BJ (cell line): ENCODE results near the gene DENND1A. TPM values are rescaled to one million over a fixed set of nuclear protein-coding genes. Genes with fewer than 3 reads are reported as not detected.

ENCODE experiments used
- CTCF ChIA-PET: fragments of 350-600 bp; formaldehyde crosslinking; extraction: SDS; loops from one replicate; lab custom pipeline; 2021; ENCODE audit warnings: antibody characterized with exemption, inconsistent platforms; lab: Yijun Ruan, JAX
- POLR2A ChIA-PET: fragments of 300-600 bp; sonication (Branson Sonifier 250); formaldehyde crosslinking; extraction: SDS; loops from one replicate; lab custom pipeline; 2021; ENCODE audit warnings: antibody characterized with exemption; lab: Charles Lee
- DNase-seq: peaks from one replicate; pipeline ENCODE4 v3.0.0-alpha.2; 2011; ENCODE audit warnings: low read depth
- H3K27me3 ChIP-seq: 2 replicates; pipeline ENCODE4 v1.6.0; 2011; ENCODE audit warnings: low read length; ENCODE audit not compliant: control insufficient read depth, insufficient read depth
- H3K36me3 ChIP-seq: 2 replicates; pipeline ENCODE4 v1.5.1; 2011; ENCODE audit warnings: low read length; ENCODE audit not compliant: control insufficient read depth, insufficient read depth
- H3K4me3 ChIP-seq: 2 replicates; pipeline ENCODE4 v1.5.1; 2011; ENCODE audit warnings: low read depth, mild to moderate bottlenecking, control low read depth, low read length
- polyA plus RNA-seq: library from polyadenylated mRNA; depleted of rRNA; stranded (reverse); fragments of >200 nt; gene quantifications from 2 replicates; pipeline ENCODE4 v1.2.3, GENCODE V29; 2011
- TF ChIP-seq, protein P1 (sequence below): IDR thresholded peaks from 2 replicates; pipeline ENCODE4 v1.5.1; 2011; ENCODE audit warnings: low read depth, mild to moderate bottlenecking, control low read depth, inconsistent platforms, low read length, moderate library complexity; ENCODE audit not compliant: insufficient read depth

Gene DENND1A
- polyA plus RNA-seq, 1 experiment = 24.0 TPM

DNA sequence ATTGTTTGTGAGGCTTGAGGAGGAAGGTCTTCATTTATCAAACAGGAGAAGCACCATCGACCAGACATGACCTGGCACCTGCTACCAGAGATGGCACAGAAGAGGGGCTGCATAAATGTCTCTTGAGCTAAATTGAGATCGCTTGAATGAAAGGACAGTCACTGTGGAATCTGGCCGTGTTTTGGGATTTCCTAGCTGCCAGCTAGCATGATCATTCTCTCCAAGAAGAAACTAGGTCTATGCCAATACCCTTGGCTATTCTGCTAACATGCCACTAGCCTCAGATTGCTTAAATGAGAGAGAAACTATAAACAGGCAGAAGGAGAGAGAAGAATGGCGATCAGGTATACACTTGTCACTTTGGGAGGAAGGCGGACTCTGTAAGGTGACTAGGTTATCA is 324.6 kb downstream of the DENND1A start:
- ChIA-PET CTCF (interaction anchor here (1.1 kb wide), 1 partner anchor 14 kb away, joined by 4 read pairs; no protein-coding TSS in a partner anchor), POLR2A (no interaction called here)
- TF ChIP-seq, protein P1, sequence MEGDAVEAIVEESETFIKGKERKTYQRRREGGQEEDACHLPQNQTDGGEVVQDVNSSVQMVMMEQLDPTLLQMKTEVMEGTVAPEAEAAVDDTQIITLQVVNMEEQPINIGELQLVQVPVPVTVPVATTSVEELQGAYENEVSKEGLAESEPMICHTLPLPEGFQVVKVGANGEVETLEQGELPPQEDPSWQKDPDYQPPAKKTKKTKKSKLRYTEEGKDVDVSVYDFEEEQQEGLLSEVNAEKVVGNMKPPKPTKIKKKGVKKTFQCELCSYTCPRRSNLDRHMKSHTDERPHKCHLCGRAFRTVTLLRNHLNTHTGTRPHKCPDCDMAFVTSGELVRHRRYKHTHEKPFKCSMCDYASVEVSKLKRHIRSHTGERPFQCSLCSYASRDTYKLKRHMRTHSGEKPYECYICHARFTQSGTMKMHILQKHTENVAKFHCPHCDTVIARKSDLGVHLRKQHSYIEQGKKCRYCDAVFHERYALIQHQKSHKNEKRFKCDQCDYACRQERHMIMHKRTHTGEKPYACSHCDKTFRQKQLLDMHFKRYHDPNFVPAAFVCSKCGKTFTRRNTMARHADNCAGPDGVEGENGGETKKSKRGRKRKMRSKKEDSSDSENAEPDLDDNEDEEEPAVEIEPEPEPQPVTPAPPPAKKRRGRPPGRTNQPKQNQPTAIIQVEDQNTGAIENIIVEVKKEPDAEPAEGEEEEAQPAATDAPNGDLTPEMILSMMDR = no peak
- no peaks in the 10 kb centered on the region for H3K27me3 ChIP-seq
- H3K36me3 ChIP-seq = no peaks in the 10 kb centered on the region; the same call in 1 of the 2 replicates
- H3K4me3 ChIP-seq = no peak overlapping the region
- DNase-seq = no peak

DNA sequence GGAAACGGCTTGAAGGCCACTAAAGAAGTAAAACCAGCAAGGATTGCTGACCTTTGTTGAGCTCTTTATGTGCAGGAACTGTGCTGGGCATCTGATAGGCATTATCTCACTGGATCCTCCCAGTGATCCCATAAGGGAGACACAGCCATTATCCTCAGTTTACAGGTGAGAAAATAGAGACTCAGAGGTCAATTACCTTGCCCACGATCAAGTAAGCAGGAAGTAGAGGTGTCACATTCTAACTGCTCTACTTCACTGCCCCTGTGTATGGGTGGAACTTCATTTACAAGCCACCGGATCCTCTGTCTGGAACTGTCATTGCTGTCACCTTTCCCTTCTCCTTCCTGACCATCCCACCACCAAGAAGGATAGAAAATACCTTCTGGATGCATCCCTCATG is 325.1 kb downstream of the DENND1A start:
- no peak for DNase-seq
- H3K4me3 ChIP-seq = no peak overlapping the region
- ChIA-PET POLR2A (no interaction called here), CTCF (interaction anchor here (1.1 kb wide), 1 partner anchor 13 kb away, joined by 4 read pairs; no protein-coding TSS in a partner anchor)
- TF ChIP-seq, protein P1 = no peak
- no peaks in the 10 kb centered on the region; the same call in 1 of the 2 replicates for H3K36me3 ChIP-seq
- H3K27me3 ChIP-seq = no peaks in the 10 kb centered on the region

DNA sequence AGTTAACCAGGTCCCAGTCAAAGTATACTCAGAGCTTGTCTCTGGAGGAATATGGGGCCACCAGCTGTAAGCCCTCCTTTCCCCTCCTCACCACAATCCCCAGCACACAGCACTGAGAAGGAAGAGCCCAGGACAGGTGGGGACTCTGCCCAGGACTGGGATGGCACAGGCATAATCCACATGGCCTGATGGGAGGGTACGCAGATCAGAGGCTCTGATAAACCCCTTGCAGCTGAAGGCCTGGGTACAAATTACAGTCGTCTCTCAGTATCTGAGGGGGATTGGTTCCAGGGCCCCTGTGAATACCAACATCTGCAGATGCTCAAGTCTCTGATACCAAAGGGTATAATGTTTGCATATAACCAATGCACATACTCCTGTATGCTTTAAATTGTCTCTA is 328.1 kb downstream of the DENND1A start:
- Histone ChIP-seq H3K27me3 (no peaks in the 10 kb centered on the region), H3K36me3 (no peaks in the 10 kb centered on the region), H3K4me3 (no peak overlapping the region)
- DNase-seq = no peak
- TF ChIP-seq, protein P1 = no peak
- ChIA-PET POLR2A (no interaction called here), CTCF (no interaction called here)

DNA sequence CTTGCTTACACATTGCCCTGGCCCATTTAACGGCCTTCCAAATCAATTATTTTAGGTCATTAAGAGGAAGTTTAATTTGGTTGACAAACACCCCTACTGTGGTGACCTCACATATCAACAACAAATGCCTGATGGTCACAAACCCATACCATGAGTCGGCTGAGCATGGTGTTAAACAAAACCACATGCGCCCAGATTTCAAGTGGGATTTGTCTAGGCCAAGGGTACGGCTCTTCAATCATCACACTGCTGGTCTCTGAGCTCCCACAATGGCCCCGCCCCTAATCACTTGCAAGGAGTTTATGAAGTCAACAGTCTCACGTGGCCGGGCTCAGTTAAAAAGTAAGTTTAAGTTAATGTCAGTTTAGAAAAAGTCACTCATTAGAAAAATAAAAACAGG is 330.1 kb downstream of the DENND1A start:
- Histone ChIP-seq H3K36me3 (peaks cover under 1% of the 10 kb centered on the region; the same call in 1 of the 2 replicates), H3K27me3 (no peaks in the 10 kb centered on the region), H3K4me3 (no peak overlapping the region)
- DNase-seq = no peak
- ChIA-PET CTCF (interaction anchor here (0.6 kb wide), 1 partner anchor 213 kb away, joined by 3 read pairs; no protein-coding TSS in a partner anchor), POLR2A (no interaction called here)
- TF ChIP-seq, protein P1 = no peak

DNA sequence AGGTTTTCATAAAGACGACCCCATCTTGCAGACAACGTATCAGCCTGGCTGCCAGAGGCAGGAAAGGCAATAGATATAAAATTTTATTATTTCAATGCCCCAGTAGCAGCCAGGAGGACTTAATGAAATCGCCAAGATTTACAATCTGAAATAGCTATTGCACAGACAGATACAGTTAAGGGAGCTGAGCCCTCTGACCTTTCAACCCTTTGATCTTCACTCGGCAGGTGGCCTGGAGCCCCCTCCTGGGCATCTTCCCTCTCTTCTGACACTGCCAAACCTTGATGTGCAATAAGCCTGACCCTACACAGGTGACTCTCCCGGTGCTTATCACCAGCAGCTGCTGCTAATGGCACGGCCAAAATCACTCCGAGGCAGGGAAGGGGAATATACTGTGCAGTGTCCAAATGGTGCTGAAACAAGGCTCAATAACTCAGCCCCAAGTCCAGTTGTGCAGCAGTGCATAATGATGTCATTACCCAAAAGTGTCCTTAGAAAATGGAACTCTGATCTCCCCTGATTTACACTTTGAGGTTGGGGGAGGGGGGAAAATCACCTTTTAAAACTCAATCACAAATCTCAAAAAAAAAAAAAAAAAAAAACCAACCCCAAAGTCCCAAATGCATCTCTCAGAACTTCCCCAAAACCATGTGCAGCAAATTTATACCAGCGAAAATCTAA is 331.9 kb downstream of the DENND1A start:
- no peak for DNase-seq
- CTCF ChIA-PET = interaction anchor here (0.9 kb wide), 1 partner anchor 147 kb away, joined by 3 read pairs; no protein-coding TSS in a partner anchor

More for the DNA sequence above, 331.9 kb downstream of the DENND1A start:
- Histone ChIP-seq H3K36me3 (peaks cover 1% of the 10 kb centered on the region; the same call in 1 of the 2 replicates), H3K4me3 (no peak overlapping the region), H3K27me3 (no peaks in the 10 kb centered on the region)
- POLR2A ChIA-PET = no interaction called here
- TF ChIP-seq, protein P1 = no peak
